GM10847 (cell line): ENCODE data around the gene GUCY2C.

Source experiments
- POLR2A ChIP-seq: IDR thresholded peaks from 2 replicates; pipeline ENCODE4 v1.6.1; 2011; ENCODE audit not compliant: insufficient read length; ENCODE audit errors: extremely low read depth

GUCY2C gene

DNA sequence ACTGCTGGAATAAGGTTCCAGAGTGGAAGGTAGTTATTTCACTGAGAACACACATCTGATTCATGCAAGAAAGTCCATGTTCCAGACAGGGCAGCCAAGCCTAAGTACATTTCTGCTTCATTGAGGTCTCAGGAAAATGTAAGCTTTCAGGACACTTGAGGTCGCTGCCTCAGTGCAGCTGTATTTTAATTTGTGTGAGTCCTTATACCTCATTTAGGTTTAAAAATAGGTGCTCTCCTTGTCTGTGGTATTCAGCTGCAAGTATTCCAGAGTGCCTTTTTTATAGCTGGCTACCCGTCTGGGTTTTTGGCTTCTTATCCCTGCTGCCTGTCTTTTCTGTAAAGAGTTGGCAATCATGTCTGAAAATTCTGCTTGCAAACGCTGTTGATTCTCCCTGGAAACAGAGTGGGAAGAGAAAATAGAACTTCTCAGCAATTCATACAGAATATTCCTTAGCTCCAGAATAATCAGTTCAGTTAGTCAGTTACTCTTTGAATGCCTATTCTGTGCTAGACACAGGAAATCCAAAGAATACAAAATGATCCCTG lies 83.4 kb downstream of the GUCY2C start:
- no peak for TF ChIP-seq POLR2A

DNA sequence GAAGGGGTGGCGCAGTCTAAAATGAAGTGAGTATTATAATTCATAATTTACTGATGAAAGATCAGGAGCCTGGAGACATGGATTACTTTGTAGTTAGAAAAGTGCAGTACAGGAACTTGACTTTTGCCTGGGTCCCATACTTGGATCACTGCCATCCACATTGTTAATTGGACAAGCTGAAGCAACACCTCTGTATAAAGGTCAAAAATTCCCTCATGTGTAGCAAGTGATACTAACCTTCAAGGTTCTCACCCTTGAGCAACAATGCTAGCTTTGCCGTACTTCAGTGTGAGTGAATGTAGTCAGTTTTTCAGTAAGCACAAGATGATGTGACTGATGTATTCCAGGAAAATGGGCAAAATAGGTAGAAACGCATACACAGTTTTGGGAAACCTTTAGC lies 84.1 kb downstream of the GUCY2C start:
- no peak for TF ChIP-seq POLR2A

DNA sequence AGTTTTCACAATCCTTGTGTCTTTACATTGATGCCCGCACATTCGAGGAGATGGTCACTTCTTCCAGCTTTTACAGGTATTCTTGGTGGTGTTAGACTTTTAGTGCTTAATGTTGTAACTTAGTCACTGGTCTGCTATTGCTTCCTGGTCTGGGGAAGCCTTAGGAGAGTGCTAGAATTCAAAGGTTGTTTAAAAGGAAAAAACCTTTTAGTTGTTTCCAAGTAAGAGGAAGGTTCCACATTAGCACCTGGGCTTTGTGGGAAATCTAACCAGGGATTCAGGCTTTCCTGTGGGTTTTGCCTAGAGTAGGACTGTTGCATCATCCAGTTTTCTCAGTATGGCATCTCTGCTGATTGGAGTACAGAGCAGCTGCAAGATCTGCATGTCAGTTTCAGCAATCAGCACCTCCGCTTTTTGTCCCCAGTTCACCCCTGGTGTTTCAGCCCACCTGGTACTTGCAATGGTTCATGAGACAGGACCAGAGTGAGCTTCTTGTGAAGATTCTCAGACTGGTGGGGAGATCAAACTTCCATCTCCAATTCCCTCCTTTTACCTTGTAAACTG lies 84.7 kb downstream of the GUCY2C start:
- TF ChIP-seq POLR2A = no peak

DNA sequence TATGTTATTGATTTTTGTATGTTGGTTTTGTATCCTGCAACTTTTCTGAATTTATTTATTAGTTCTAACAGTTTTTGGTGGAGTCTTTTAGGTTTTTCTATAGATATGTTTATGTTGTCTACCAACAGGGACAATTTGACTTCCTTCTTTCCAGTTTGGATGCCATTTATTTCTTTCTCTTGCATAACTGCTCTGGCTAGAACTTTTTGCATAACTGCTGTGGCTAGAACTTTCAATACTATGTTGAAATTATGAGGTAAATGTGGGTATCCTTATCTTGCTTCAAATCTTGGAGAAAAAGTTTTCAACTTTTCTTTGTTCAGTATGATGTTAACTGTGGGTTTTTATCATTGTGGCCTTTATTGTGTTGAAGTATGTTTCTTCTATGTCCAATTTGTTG lies 88.8 kb downstream of the GUCY2C start:
- no peak for TF ChIP-seq POLR2A

DNA sequence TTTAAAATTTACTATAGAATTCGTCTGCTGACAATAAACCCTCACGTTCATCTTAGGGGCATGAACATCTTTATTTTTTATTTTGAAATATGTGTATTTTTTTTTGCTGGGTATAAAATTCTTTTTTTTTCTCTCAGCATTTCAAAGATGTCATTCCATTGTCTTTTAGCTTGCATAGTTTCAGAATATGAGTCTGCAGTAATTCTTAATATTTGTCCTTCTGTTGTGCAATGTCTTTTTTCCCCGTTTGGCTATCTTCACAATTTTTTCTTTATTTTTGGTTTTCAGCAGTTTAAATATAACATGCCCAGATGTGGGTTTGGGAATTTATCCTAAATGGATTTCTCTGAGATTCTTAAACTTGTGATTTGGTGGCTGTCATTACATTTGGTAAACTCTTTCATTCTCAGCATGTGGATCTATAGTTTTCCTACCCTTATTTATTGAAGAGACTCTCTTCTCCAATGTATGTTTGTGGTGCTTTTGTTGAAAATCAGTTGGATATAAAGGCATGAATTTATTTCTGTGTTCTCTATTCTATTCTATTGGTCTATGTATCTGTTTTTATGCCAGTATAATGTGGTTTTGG lies 90.9 kb downstream of the GUCY2C start:
- TF ChIP-seq POLR2A = no peak

DNA sequence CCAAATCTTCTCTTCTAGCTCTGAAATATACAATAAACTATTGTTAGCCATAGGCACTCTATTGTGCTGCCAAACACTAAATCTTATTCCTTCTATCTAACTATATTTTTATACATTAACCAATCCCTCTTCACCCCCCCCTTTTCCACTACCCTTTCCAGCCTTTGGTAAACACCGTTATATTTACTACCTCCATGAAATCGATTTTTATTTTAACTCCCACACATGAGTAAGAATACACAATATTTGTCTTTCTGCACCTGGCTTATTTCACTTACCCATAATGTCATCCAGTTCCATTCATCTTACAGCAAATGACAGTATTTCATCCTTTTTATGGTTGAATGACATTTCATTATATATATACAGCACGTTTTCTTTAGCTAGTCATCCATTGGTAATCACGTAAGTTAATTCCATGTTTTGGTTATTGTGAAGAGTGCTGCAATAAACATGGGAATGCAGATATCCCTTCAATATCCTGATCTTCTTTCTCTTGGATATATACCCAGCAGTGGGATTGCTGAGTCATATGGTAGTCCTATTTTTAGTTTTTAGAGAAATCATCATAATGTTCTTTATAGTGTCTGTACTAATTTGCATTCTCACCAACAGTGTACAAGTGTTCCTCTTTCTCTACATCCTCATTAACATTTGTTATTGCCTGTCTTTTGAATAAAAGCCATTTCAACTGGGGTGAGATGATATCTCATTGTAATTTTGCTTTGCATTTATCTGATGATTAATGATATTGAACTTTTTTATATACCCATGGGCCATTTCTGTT lies 94.5 kb downstream of the GUCY2C start:
- no peak for TF ChIP-seq POLR2A

DNA sequence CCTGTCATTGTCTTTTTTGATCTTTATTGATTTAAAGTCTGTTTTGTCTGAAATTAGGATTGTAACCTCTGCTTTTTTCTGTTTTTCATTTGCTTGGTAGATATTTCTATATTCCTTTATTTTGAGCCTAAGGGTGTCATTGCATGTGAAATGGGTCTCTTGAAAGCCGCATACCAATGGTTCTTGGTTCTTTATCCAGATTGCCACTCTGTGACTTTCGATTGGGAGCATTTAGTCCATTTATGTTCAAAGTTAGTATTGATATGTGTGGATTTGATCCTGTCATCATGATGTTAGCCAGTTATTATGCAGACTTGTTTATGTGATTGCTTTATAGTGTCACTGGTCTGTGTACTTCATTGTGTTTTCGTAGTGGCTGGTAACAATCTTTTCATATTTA lies 98.9 kb downstream of the GUCY2C start:
- no peak for TF ChIP-seq POLR2A

DNA sequence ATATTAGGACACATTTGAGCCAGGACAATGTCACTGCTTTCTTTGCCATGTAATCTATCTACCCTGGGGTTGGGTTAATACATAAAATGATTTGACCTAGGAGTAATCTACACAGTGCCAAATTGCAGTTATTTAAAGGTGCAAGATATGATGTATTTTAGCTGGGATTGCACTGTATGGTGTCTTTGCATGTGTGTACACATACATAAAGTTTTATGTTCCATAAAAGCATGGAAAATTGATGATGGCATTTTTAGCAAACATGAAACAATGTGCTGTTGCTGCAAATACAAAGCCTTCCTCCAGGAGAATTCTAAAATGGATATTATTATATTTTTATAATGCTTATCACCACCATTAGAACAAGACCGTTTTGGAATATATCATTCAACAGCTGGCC lies 104.7 kb downstream of the GUCY2C start:
- no peak for TF ChIP-seq POLR2A

DNA sequence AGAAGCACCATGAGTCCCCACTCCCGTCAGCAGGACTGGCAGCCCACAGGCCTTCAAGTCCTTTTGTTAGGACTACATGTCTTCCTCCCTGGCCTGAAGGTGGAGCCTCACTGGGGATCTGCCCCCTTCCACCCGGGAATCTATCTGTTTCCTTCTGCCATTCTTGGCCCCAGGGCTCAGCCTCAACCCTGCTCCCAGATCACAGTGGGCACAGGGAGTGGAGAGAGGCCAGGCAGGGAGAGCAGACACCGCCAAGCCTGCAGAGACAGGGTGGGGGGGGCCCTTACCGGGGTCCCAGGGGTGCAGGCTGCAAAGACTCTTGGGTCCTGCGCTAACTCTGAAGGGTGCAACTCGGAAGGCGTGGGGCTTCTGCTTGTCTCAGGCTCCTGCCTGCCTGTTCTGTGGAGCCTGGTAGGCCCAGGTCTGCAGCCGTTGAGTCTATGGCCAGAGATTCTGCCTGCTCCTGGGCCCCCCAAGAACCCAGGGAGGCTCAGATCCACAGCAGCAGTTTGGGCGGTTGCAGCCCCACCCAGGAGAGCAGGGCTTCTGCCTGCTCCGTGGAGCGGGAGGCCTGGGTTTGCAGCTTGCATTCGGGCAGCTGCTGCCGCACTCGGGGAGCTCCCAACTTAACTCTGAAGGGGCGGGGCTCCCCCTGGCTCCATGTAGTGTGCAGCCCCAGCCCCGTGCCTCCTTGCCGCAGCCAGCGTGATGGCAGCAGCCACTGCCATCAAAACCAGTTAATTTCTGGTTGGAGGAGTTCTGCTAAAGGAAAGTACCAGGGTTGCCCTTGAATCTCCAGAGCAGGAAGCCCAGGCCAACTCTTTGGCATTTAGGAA lies 107.0 kb downstream of the GUCY2C start:
- no peak for TF ChIP-seq POLR2A

DNA sequence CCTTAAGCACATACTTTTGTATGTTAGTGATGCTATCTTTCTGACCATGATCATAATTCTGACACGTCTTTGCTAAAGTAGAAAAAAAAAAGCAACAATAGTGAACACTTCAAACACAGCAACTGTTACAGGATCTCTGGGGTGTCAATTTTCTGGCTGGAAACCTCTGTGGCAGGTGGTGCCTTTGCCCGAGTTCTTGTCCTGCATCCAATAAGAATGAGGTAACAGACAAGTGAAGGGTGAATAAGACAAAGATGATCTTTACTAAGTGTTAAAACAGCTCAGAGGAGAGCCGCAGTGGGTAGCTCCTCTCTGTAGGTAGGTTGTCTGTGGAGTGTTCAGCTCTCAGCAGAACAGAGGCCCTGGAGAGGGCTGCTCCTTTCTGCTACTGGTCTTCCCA lies 107.8 kb downstream of the GUCY2C start:
- TF ChIP-seq POLR2A = no peak

DNA sequence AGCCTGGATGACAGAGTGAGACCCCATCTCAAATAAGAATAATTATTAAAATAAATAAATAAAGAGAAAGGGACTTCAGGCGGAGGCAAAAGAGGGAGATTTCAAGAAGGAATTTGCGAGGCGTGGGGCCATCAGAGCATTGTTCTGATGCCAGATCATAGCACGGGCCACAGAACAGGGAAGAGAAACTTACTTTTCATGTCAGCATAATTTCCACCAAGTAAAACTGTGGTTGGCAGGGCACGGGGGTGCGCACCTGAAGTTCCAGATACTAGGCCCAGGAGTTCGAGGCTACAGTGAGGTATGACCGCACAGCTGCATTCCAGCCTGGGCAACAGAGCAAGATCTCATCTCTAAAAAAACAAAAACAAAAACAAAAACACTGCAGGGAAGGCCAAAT lies 117.8 kb downstream of the GUCY2C start:
- TF ChIP-seq POLR2A = no peak

DNA sequence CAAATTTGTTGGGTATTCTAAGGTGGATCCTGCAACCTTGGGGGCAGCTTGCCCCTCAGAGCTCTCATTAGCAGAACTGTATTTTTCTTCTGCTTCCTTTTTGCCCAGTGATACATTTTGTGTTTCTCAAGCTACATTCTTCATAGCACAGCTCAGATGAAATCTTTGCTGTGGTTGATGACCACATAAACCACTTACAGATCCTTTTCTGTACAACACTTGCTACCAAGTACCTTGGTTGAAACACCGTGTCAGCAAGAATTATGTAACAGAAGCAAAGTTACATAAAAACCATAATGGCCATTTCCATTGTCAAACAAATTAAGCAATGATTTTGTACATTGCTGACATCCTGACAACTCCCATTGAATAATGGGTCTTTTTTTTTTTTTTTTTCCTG lies 119.1 kb downstream of the GUCY2C start:
- no peak for TF ChIP-seq POLR2A

DNA sequence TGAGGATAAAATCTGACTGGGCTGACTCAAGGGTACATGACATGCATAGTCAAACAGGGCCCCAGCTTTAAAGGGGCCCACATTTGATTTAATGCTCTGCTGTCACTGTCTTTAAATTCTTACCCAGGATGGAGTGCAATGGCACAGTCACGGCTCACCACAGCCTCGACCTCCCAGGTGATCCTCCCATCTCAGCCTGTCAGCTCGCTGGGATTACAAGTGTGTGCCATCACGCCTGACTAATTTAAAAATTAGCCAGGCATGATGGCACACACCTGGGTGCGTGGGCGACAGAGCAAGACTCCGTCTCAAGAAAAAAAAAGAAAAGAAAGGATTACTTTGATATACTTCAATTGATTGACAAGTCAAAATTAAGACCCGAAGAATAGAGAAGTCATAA lies 119.5 kb downstream of the GUCY2C start:
- TF ChIP-seq POLR2A = no peak

DNA sequence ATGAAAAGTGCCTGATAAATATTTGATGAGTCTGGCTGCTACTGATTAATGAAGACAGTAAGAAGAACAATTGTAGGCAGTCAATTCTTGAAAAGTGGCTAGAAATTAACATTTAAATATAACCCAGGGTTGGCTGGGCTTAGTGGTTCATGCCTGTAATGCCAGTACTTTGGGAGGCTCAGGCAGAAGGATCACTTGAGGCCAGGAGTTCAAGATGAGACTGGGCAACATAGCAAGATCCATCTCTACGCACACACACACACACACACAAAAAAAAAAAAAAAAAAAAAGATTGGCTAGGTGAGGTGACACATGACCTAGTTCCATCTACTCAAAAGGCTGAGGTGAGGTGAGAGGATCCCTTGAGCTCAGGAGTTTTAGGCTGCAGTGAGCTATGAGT lies 120.8 kb downstream of the GUCY2C start:
- TF ChIP-seq POLR2A = no peak

DNA sequence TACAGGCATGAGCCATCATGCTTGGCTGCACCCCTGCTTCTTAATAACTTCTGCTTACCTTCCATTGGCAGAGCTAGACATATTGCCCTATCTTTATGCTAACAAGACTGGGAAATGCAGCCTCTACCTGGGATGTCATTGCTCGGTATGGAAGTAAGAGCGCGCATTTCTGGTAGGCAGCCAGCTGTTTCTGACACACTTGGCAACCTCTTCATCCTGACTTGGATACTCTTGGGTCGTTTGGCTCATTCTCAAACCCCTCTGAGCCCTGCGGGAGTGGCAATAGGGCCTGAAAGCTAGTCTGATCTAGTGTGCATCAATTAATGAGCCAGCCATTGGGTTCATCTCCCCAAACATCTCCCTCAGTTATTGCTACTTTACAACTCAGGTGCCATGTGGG lies 123.3 kb downstream of the GUCY2C start:
- TF ChIP-seq POLR2A = no peak
